GM18873 (cell line): ENCODE measurements around the gene LILRA6.
"Not testable (repeated sequence)": the region's sequence is repeated elsewhere in the genome, so short reads cannot be mapped to it uniquely, and the experiment has no call there.

ENCODE experiments used
- ATAC-seq: cut with Tn5 transposase; IDR thresholded peaks from one replicate; pipeline ENCODE4 v1.9.1; 2021; ENCODE audit warnings: mild to moderate bottlenecking, moderate library complexity, moderate number of reproducible peaks; ENCODE audit not compliant: unreplicated experiment, low FRiP score

LILRA6 gene

DNA sequence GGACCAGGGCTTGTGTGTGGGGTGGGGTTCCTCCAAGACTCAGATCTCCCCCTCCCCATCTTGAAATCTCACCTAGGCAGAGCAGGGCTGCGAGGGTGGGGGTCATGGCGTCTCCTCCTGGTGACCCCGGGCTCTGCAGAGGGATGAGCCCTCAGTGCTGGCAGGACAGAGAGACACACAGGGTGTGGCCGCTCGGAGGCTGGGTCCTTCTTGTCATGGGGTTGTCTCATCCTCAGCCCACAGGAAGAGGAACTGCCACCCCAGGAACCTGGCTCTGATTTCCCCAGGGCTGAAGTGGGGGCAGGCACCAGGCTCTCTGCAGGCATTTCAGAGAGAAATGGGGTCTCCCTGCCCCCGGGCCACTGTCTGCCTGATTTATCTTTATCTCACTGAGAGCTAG lies at the start of gene LILRA6:
Gene LILRA6, minus strand, starts transcription at position 145 of the 400 bp plus-strand sequence.
- not testable (repeated sequence) for ATAC-seq

GRCh38 chr19:54289160-54289559 lies 46.6 kb upstream of the LILRA6 start:
- ATAC-seq: not testable (repeated sequence)

DNA sequence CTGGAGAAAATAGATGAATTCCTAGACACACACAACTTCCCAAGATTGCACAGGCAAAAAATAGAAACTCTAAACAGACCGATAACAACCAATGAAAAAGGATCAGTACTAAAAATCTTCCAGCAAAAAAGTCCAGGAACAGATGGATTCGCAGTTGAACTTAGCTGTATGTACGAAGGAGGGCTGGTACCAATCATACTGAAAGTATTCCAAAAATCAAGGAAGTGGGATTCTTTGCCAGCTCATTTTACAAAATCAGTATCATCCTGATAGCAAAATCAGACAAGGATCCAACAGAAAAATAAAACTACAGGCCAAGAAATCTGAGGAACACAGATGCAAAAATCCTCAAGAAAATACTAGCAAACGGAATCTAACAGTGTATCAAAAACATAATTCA lies 44.9 kb upstream of the LILRA6 start:
- ATAC-seq: no peak

GRCh38 chr19:54286283-54286682 lies 43.7 kb upstream of the LILRA6 start:
- ATAC-seq: not testable (repeated sequence)

GRCh38 chr19:54285427-54286056 lies 43.0 kb upstream of the LILRA6 start:
- not testable (repeated sequence) for ATAC-seq

GRCh38 chr19:54282686-54283470 lies 40.3 kb upstream of the LILRA6 start:
- ATAC-seq: no peak

GRCh38 chr19:54281729-54282075 lies 39.1 kb upstream of the LILRA6 start:
- ATAC-seq: not testable (repeated sequence)

- ATAC-seq: no peak
Measured at GRCh38 chr19:54281007-54281728, 38.6 kb upstream of the LILRA6 start, which contains the start of gene LILRB2. Gene LILRB2, minus strand, starts transcription at chr19:54281110. Its CDS starts 614 bp downstream, at chr19:54280496.

GRCh38 chr19:54280441-54280840 lies 37.9 kb upstream of the LILRA6 start:
- not testable (repeated sequence) for ATAC-seq

DNA sequence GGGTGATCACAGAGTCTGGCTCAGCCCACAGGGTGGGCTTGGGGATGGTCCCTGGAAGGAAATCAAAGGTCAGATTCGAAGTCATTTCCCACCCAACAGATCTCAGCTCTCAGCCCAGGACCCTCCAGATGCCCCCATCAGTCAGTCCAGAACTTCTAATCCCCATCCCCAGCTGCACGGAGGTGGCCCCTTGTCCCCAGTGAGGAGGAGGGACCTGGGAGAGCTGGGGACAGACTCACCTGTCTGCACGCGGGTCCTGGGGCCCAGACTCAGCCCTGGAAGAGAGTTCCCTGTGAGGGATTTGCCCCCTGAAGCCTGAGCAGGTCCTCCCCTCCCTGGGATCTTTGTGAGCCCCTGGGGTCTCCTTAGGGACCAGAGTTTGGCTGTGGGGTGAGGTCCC lies 37.4 kb upstream of the LILRA6 start:
- not testable (repeated sequence) for ATAC-seq

- ATAC-seq: no peak
Measured at GRCh38 chr19:54279406-54279962, 36.9 kb upstream of the LILRA6 start.

DNA sequence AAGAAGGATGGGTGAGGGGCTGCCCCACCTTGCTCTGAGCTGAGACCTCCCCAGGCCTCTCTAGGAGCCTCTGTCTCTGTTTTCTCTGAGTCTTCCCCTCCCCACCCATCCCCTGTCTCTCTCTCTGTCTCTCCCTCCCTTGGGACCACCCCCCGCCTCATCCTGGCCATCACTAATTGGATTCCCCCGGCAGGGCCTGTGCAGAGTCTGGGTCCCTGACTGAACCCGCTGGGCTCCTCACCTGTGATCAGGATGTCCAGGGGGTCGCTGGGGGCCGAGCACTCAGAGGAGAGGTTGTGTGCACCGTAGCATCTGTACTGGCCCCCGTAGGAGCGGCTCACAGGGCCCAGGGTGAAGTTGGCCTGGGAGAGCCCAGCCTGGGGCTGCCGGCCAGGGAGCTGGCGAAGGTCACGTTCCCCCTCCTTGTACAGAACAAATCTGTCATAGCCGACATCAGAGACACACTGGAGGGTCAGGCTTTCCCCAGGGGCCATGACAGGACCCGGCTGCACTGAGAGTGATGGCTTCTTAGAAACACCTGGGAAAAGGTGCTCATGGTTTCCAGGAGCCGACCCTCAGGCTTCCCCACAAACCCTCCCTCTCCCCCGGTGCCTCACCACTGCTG lies 36.1 kb upstream of the LILRA6 start:
- ATAC-seq: not testable (repeated sequence)

GRCh38 chr19:54278056-54278455 lies 35.5 kb upstream of the LILRA6 start:
- ATAC-seq: not testable (repeated sequence)

DNA sequence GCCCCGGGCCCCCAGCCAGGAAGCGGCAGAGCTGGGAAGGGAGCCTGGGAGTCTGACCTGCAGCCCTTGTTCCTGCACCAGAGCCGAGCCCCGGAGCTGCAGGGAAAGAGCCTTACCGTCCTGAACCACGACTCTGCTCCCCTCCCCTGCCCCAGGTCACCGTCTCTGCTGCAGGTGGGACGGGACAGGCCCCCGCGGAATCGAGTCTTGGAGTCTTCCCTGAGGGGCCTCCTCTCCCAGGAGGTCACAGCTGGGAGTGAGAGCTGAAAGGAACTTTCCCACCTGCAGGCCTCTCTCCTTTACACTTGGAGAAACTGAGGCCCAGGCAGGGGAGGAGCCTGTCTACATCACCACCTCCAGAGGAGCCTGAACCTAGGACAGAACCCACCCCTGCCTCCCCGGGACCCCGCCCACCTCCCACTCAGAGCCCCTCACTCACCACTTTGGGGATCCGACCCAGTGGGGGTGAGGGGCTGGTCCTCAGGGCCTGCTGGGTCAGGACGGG lies 34.6 kb upstream of the LILRA6 start:
- ATAC-seq: not testable (repeated sequence)

DNA sequence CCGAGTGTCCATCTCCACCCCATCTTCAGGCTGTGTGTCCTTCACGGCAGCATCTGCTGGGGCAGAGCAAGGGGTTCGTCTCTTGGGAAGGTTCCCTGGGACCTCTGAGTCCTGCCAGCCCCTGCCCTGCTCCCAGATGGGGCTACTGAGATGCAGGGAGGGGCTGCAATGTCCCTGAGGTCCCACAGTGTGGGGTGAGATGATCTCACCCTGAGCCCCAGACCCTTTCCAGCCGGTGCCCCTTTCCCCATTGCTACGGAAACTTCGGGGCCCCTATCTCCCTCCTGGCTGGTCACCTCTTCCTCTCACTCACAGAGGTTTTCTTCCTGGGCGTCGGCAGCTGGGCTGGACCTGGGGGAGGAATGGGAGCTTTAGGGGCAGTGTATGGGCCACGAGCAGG lies 33.4 kb upstream of the LILRA6 start:
- no peak for ATAC-seq

GRCh38 chr19:54274516-54274915 lies 31.9 kb upstream of the LILRA6 start:
- not testable (repeated sequence) for ATAC-seq

DNA sequence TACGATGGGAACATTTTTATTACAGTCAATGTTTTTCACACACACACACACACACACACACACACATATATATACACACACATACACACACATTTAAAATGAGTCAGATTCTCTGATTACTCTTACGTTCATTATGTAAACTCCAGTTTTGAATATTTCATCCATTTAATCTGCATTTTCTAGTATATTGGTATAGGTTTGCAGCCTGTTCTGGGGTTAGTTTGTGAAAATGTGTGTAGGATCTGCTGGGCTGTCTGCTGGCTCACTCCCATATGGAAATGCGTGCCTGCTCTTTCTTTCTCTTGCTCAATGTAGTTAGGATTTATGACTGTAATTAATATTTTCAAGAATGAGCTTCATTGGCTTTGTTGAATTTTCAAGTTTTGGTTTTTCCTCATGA lies 31.2 kb upstream of the LILRA6 start:
- no peak for ATAC-seq

- not testable (repeated sequence) for ATAC-seq
Measured at GRCh38 chr19:54272181-54272580, 29.6 kb upstream of the LILRA6 start.

- not testable (repeated sequence) for ATAC-seq
Measured at GRCh38 chr19:54271587-54271986, 29.0 kb upstream of the LILRA6 start.

GRCh38 chr19:54271106-54271505 lies 28.5 kb upstream of the LILRA6 start:
- no peak for ATAC-seq
